Stomach (tissue), 9 donors: ENCODE data around the gene DNAJC11. TPM values are rescaled to one million over a fixed set of nuclear protein-coding genes. Genes with fewer than 3 reads are reported as not detected.
"Not testable (repeated sequence)": the region's sequence is repeated elsewhere in the genome, so short reads cannot be mapped to it uniquely, and the experiment has no call there.

Source experiments
- DNase-seq, 2 donors: peaks; one replicate each; pipeline versions ENCODE4 v3.0.0 to v3.0.0-alpha.2; 2013 to 2019
- H3K27ac ChIP-seq, 5 donors: fragments of 200-600 bp in 4 of 5; sonication (generic) in 4 of 5; one replicate each; pipeline ENCODE4 v1.5.1; 2013 to 2019; ENCODE audit warnings: mild to moderate bottlenecking in 1 of 5, moderate library complexity in 1 of 5
- H3K27me3 ChIP-seq, 3 donors: fragments of 200-600 bp; sonication (generic); one replicate each; pipeline ENCODE4 v1.5.1; 2017 to 2019; ENCODE audit warnings: mixed run types in 1 of 3
- H3K36me3 ChIP-seq, 4 donors: fragments of 200-600 bp; sonication (generic); 1 replicate in 3 of 4; 2 replicates in 1 of 4; pipeline ENCODE4 v1.5.1; 2016 to 2019
- H3K4me1 ChIP-seq, 4 donors: fragments of 200-600 bp; sonication (generic); one replicate each; pipeline ENCODE4 v1.5.1; 2016 to 2019
- H3K4me3 ChIP-seq, 4 donors: fragments of 200-600 bp; sonication (generic) in 3 of 4; one replicate each; pipeline ENCODE4 v1.5.1; 2016 to 2019; ENCODE audit warnings: mild to moderate bottlenecking in 1 of 4
- H3K9me3 ChIP-seq, 4 donors: fragments of 200-600 bp; sonication (generic); one replicate each; pipeline ENCODE4 v1.5.1; 2016 to 2019
- CTCF ChIP-seq, 7 experiments: fragments of 450-650 bp in 4 of 7; fragments of 200-600 bp in 3 of 7; sonication (generic) in 3 of 7; IDR thresholded peaks; one replicate each; pipeline ENCODE4 v1.5.1; 2016 to 2019; ENCODE audit warnings: antibody characterized with exemption in 7 of 7, control low read depth in 2 of 7, mild to moderate bottlenecking in 1 of 7
- EP300 ChIP-seq: sonication (generic); formaldehyde crosslinking; IDR thresholded peaks from one replicate; pipeline ENCODE4 v1.6.1; 2017; ENCODE audit warnings: antibody characterized with exemption
- POLR2A ChIP-seq, 4 donors: fragments of 450-650 bp; IDR thresholded peaks; one replicate each; pipeline ENCODE4 v1.6.1; 2016; ENCODE audit warnings: antibody characterized with exemption in 4 of 4, control low read depth in 2 of 4, mild to moderate bottlenecking in 1 of 4, moderate library complexity in 1 of 4
- POLR2AphosphoS5 ChIP-seq, 3 donors: sonication (generic); formaldehyde crosslinking; IDR thresholded peaks; one replicate each; pipeline ENCODE4 v1.6.1; 2016; ENCODE audit warnings: antibody characterized with exemption in 3 of 3
- WGBS, 5 donors: extraction: QIAGEN DNeasy Blood & Tissue Kit in 3 of 5; methylation state at CpG; one replicate each; pipeline versions ENCODE4 v1.1.5 to v1.1.7; 2013 to 2018; 5-methylcytosine and 5-hydroxymethylcytosine counted together
- intact Hi-C: fragments of 100-400 bp; cut with DNase I; formaldehyde crosslinking; loops from one replicate; pipeline ENCODE4 v1.15.1; 2023; ENCODE audit warnings: low total_unique reads
- polyA plus RNA-seq, 3 donors: library from polyadenylated mRNA; stranded (reverse); fragments of 200-250 nt; gene quantifications; one replicate each; pipeline ENCODE4 v1.2.3, GENCODE V29; 2013
- total RNA-seq, 5 donors: library from RNA; depleted of rRNA; stranded (reverse); fragments of >200 nt; gene quantifications; one replicate each; pipeline versions ENCODE4 v1.1.0 to v1.2.3, GENCODE V29; 2014 to 2016
- donor health status: healthy with polysubstance abuse.
- donor health status: Bipolar disorder and iron deficiency.
- donor health status: healthy.

DNAJC11 gene
- total and polyA plus RNA-seq, 8 donors: 20.0 to 93.9 (median 34.2) TPM

- H3K27ac ChIP-seq: peak overlapping the region in 3 of 5 donors; percentile 14 to 51 (median 47)
- TF ChIP-seq CTCF (IDR thresholded peaks at IDR 0.05) (no peak), POLR2AphosphoS5 (IDR thresholded peaks at IDR 0.05) (peak in 1 of 3 donors; percentile 13)
- DNase-seq: peak in 1 of 2 donors; percentile 82
- intact Hi-C loops: no loop called here
- WGBS, 5 donors: 66 to 83% (median 75%) methylated on average over 18 of the region's 18 CpGs
- no peak overlapping the region for H3K4me3 ChIP-seq
- no peaks in the 10 kb centered on the region for H3K9me3 ChIP-seq
- H3K36me3 ChIP-seq: peaks cover 48 to 100% (median 99%) of the 10 kb centered on the region in 4 donors
- no peaks in the 10 kb centered on the region for H3K27me3 ChIP-seq
- peaks cover 0 to 5% (median 0%) of the 10 kb centered on the region in 4 donors for H3K4me1 ChIP-seq
Measured at GRCh38 chr1:6638226-6638625, 63.4 kb downstream of the DNAJC11 start.

GRCh38 chr1:6637770-6638169, 63.8 kb downstream of the DNAJC11 start:
- Histone ChIP-seq H3K9me3 (no peaks in the 10 kb centered on the region), H3K36me3 (peaks cover 53 to 100% (median 99%) of the 10 kb centered on the region in 4 donors), H3K4me1 (peaks cover 0 to 5% (median 0%) of the 10 kb centered on the region in 4 donors), H3K27ac (peak overlapping the region in 2 of 5 donors; percentile 14 to 47), H3K27me3 (no peaks in the 10 kb centered on the region), H3K4me3 (no peak overlapping the region)
- intact Hi-C loops: no loop called here
- TF ChIP-seq POLR2AphosphoS5 (IDR thresholded peaks at IDR 0.05): no peak
- TF ChIP-seq CTCF (IDR thresholded peaks at IDR 0.05): no peak
- no peak for TF ChIP-seq POLR2A (IDR thresholded peaks at IDR 0.05)
- no peak for TF ChIP-seq EP300
- WGBS, 5 donors: 83 to 92% (median 92%) methylated on average over 9 of the region's 9 CpGs
- no peak for DNase-seq

- peaks cover 63 to 100% (median 99%) of the 10 kb centered on the region in 4 donors for H3K36me3 ChIP-seq
- DNase-seq, H3K27ac ChIP-seq, H3K4me3 ChIP-seq, H3K27me3 ChIP-seq, intact Hi-C loops, H3K4me1 ChIP-seq, H3K9me3 ChIP-seq: not testable (repeated sequence)
- 90 to 95% (median 91%) methylated on average over 6 of the region's 6 CpGs for WGBS, 5 donors
Measured at GRCh38 chr1:6636778-6637177, 64.8 kb downstream of the DNAJC11 start.

- no peaks in the 10 kb centered on the region for H3K9me3 ChIP-seq
- TF ChIP-seq CTCF (IDR thresholded peaks at IDR 0.05) (no peak), EP300 (no peak), POLR2AphosphoS5 (IDR thresholded peaks at IDR 0.05) (no peak), POLR2A (IDR thresholded peaks at IDR 0.05) (no peak)
- no peaks in the 10 kb centered on the region for H3K27me3 ChIP-seq
- DNase-seq: no peak
- peaks cover 0 to 5% (median 0%) of the 10 kb centered on the region in 4 donors for H3K4me1 ChIP-seq
- no peak overlapping the region for H3K27ac ChIP-seq
- intact Hi-C loops: no loop called here
- no peak overlapping the region for H3K4me3 ChIP-seq
- WGBS, 5 donors: 61 to 86% (median 82%) methylated on average over 13 to 16 of the region's 16 CpGs
- peaks cover 63 to 100% (median 100%) of the 10 kb centered on the region in 4 donors for H3K36me3 ChIP-seq
Measured at GRCh38 chr1:6635910-6636760, 65.5 kb downstream of the DNAJC11 start.
